PFSK-1 (cell line): ENCODE measurements around the gene COX6A2.

Source experiments
- POLR2AphosphoS5 ChIP-seq: IDR thresholded peaks from 2 replicates; pipeline ENCODE4 v1.6.1; 2012; ENCODE audit warnings: low read depth, mild to moderate bottlenecking, control low read depth, low read length, moderate library complexity
- SIN3A ChIP-seq: IDR thresholded peaks from 2 replicates; pipeline ENCODE4 v1.6.1; 2012; ENCODE audit warnings: mild to moderate bottlenecking, low read length, moderate library complexity, borderline replicate concordance; ENCODE audit not compliant: insufficient read depth
- TAF1 ChIP-seq: IDR thresholded peaks from 2 replicates; pipeline ENCODE4 v1.6.1; 2012; ENCODE audit warnings: low read length, control low read depth, borderline replicate concordance; ENCODE audit not compliant: insufficient read depth
- TF ChIP-seq, protein P1 (sequence below), 2 experiments: IDR thresholded peaks; 2 replicates each; pipeline versions ENCODE4 v1.6.1 to v1.8.0; 2011 to 2012; ENCODE audit warnings: low read depth in 2 of 2, low read length in 2 of 2, control low read depth in 1 of 2, inconsistent platforms in 1 of 2, mild to moderate bottlenecking in 1 of 2, moderate library complexity in 1 of 2; ENCODE audit not compliant: insufficient read depth in 1 of 2

DNA sequence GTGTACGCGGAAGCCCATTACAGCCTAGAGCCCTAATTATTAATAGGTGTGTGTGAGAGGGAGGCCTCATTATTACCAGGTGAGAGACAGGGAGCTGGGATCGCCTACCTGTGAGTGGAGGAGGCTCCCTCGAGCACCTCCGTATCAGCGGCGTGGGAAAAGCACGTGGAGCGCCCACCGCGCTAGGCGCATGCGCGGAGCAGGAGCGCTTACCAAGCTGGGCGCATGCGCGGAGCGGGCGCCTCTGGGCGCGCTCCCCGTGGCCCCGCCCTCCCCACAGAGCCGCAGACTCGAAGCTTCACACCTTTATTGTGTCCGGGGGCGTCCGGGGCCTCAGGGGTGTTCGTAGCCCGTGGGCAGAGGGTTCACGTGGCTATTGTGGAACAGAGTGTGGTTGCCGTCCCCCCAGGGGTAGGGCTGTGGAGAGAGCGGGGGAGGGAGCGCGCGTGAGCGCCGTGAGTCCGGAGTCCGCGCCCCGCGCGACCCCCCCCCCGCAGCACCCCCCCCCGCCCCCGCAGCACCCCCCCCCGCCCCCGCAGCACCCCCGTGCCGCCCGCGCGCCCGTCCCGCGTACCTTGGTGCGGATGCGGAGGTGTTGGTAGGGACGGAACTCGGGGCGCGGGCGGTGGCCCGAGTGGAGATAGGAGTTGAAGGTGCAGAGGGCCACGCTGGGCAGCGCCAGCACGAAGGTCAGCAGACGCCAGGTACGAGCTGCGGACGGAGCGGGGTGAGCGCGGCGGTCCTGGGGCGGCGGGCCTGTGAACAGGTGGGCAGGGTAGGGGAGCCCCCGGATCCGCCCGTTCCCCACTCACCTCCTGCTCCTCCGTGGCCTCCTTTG lies 500 bp downstream of the COX6A2 start:
- TF ChIP-seq POLR2AphosphoS5 (no peak), SIN3A (no peak), TAF1 (no peak)
- TF ChIP-seq, protein P1, sequence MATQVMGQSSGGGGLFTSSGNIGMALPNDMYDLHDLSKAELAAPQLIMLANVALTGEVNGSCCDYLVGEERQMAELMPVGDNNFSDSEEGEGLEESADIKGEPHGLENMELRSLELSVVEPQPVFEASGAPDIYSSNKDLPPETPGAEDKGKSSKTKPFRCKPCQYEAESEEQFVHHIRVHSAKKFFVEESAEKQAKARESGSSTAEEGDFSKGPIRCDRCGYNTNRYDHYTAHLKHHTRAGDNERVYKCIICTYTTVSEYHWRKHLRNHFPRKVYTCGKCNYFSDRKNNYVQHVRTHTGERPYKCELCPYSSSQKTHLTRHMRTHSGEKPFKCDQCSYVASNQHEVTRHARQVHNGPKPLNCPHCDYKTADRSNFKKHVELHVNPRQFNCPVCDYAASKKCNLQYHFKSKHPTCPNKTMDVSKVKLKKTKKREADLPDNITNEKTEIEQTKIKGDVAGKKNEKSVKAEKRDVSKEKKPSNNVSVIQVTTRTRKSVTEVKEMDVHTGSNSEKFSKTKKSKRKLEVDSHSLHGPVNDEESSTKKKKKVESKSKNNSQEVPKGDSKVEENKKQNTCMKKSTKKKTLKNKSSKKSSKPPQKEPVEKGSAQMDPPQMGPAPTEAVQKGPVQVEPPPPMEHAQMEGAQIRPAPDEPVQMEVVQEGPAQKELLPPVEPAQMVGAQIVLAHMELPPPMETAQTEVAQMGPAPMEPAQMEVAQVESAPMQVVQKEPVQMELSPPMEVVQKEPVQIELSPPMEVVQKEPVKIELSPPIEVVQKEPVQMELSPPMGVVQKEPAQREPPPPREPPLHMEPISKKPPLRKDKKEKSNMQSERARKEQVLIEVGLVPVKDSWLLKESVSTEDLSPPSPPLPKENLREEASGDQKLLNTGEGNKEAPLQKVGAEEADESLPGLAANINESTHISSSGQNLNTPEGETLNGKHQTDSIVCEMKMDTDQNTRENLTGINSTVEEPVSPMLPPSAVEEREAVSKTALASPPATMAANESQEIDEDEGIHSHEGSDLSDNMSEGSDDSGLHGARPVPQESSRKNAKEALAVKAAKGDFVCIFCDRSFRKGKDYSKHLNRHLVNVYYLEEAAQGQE (IDR thresholded peaks at IDR 0.05; ENCODE audit: insufficient read depth in 1 of 2, low read depth in 2 of 2, low read length in 2 of 2), result no peak
